Loucy (cell line): Measurements from ENCODE around the gene LHFPL3.

Experiments
- H2AFZ ChIP-seq: fragments of 200-600 bp; sonication (generic); 2 replicates; pipeline ENCODE4 v1.6.0; 2016; ENCODE audit warnings: antibody characterized with exemption, mild to moderate bottlenecking, low read length, moderate library complexity
- H3F3A ChIP-seq: fragments of 200-600 bp; 2 replicates; pipeline ENCODE4 v1.6.0; 2016; ENCODE audit warnings: antibody characterized with exemption, low read depth, mild to moderate bottlenecking
- H3K27me3 ChIP-seq: fragments of 200-600 bp; sonication (generic); 2 replicates; pipeline ENCODE4 v1.6.1; 2014; ENCODE audit warnings: low read length, mild to moderate bottlenecking; ENCODE audit not compliant: insufficient read depth, poor library complexity, severe bottlenecking
- H3K36me3 ChIP-seq: fragments of 200-600 bp; sonication (generic); 2 replicates; pipeline ENCODE4 v1.6.1; 2016; ENCODE audit warnings: low read length; ENCODE audit not compliant: insufficient read depth
- H3K4me1 ChIP-seq: fragments of 200-600 bp; sonication (generic); 2 replicates; pipeline ENCODE4 v1.5.1; 2014; ENCODE audit warnings: low read length, mild to moderate bottlenecking; ENCODE audit not compliant: insufficient read depth, poor library complexity, severe bottlenecking
- H3K4me2 ChIP-seq: fragments of 200-600 bp; sonication (generic); 2 replicates; pipeline ENCODE4 v1.6.0; 2014; ENCODE audit warnings: antibody characterized with exemption, low read length, low read depth, mild to moderate bottlenecking; ENCODE audit not compliant: poor library complexity, severe bottlenecking
- H3K4me3 ChIP-seq: fragments of 200-600 bp; sonication (generic); 2 replicates; pipeline ENCODE4 v1.5.1; 2014; ENCODE audit warnings: low read length, mild to moderate bottlenecking, mixed read lengths; ENCODE audit not compliant: poor library complexity, severe bottlenecking
- H3K79me2 ChIP-seq: fragments of 200-600 bp; sonication (generic); 2 replicates; pipeline ENCODE4 v1.6.1; 2014; ENCODE audit warnings: low read length; ENCODE audit not compliant: insufficient read depth
- H3K9ac ChIP-seq: fragments of 200-600 bp; sonication (generic); 2 replicates; pipeline ENCODE4 v1.6.0; 2014; ENCODE audit warnings: mild to moderate bottlenecking, low read depth, low read length, moderate library complexity; ENCODE audit not compliant: poor library complexity, severe bottlenecking
- H3K9me2 ChIP-seq: fragments of 200-600 bp; sonication (generic); replicated peaks from 2 replicates; pipeline ENCODE4 v1.6.1; 2016; ENCODE audit warnings: low read depth, low read length, mixed read lengths
- H3K9me3 ChIP-seq: fragments of 200-600 bp; sonication (generic); 2 replicates; pipeline ENCODE4 v1.6.1; 2014; ENCODE audit warnings: mild to moderate bottlenecking, antibody characterized with exemption, low read length, low read depth; ENCODE audit not compliant: insufficient read depth
- H4K20me1 ChIP-seq: fragments of 200-600 bp; sonication (generic); 2 replicates; pipeline ENCODE4 v1.6.0; 2014; ENCODE audit warnings: antibody characterized with exemption, low read length, mild to moderate bottlenecking; ENCODE audit not compliant: insufficient read depth, poor library complexity, severe bottlenecking
- EZH2phosphoT487 ChIP-seq: fragments of 200-600 bp; IDR thresholded peaks from 2 replicates; pipeline ENCODE4 v1.6.1; 2018; ENCODE audit warnings: antibody characterized with exemption, mild to moderate bottlenecking, moderate library complexity, borderline replicate concordance
- TF ChIP-seq, protein P1 (sequence below): fragments of 200-600 bp; sonication (generic); conservative IDR thresholded peaks from 2 replicates; pipeline ENCODE4 v1.5.1; 2014; ENCODE audit warnings: mild to moderate bottlenecking, antibody characterized with exemption, low read length

LHFPL3 gene

DNA sequence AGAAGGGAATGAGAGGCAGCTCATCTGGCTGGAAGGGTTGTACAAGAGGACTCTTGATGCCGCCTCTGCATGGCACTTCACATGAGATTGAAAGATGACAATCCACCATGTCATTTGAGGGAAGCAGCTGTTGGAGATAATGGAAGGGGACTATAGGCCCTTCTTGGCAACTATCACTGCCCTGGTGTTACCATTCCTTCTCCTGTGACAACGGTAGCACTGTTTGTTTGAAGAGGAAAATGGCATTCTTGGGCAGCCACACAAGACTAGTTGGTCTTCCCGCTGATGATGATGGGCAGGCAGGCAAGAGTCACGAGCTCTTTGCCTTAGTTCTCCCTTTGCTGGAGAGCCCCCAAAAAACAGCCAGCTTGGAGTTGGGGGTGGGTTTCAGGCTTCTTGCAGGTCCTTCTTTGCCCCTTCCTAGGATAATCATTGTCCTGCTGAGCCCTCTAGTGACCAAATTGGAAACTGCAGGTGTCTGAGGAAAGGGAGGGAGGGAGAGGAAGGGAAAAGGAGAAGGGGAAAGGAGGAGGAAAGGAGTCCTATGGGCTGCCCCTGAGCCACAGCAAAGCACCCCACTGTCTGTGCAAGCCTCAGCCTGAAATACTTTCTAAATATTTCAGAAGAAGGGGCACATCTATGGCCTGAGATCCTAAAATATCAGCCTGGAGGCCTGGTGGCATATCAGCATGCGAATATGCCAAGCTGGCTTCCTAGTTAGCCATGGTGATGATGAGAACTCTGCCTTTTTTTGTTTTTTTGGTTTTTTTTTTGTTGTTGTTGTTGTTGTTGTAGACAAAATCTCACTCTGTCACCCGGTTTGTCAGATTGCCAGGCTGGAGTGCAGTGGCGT is 520.0 kb downstream of the LHFPL3 start:
- Histone ChIP-seq H3K9me3 (no peaks in the 10 kb centered on the region), H3K4me3 (no peak overlapping the region), H3K9me2 (no peaks in the 10 kb centered on the region), H3K36me3 (no peaks in the 10 kb centered on the region), H3K27me3 (no peaks in the 10 kb centered on the region), H3K79me2 (no peaks in the 10 kb centered on the region), H3F3A (no peaks in the 10 kb centered on the region), H3K9ac (no peak overlapping the region), H4K20me1 (no peaks in the 10 kb centered on the region), H2AFZ (peak overlapping the region; percentile 81), H3K4me1 (peaks cover 14% of the 10 kb centered on the region), H3K4me2 (no peak overlapping the region)
- TF ChIP-seq, protein P1, sequence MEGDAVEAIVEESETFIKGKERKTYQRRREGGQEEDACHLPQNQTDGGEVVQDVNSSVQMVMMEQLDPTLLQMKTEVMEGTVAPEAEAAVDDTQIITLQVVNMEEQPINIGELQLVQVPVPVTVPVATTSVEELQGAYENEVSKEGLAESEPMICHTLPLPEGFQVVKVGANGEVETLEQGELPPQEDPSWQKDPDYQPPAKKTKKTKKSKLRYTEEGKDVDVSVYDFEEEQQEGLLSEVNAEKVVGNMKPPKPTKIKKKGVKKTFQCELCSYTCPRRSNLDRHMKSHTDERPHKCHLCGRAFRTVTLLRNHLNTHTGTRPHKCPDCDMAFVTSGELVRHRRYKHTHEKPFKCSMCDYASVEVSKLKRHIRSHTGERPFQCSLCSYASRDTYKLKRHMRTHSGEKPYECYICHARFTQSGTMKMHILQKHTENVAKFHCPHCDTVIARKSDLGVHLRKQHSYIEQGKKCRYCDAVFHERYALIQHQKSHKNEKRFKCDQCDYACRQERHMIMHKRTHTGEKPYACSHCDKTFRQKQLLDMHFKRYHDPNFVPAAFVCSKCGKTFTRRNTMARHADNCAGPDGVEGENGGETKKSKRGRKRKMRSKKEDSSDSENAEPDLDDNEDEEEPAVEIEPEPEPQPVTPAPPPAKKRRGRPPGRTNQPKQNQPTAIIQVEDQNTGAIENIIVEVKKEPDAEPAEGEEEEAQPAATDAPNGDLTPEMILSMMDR, result peak; percentile 99
- TF ChIP-seq EZH2phosphoT487, result no peak

DNA sequence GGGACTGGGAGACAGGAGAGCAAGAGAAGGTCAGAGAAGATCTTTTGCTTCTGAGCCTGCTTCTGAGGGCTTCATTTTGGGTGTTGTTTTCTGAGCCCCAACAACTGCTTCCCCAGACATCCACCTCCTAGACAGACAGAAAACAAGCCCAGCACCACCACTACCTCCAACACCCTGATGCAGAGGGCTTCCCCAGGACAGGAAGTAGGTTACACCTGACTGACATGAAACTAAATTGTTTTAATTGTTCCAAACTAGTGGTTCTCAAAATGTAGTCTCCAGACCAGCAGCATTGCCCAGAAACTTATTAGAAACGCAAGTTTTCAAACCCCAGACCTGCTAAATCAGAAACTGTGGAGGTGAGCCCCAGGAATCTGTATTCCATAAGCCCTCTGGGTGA is 522.0 kb downstream of the LHFPL3 start:
- TF ChIP-seq, protein P1, result no peak
- Histone ChIP-seq H3K27me3 (no peaks in the 10 kb centered on the region), H4K20me1 (no peaks in the 10 kb centered on the region), H3K9ac (no peak overlapping the region), H3K79me2 (no peaks in the 10 kb centered on the region), H3K4me3 (no peak overlapping the region), H3K9me3 (no peaks in the 10 kb centered on the region), H3F3A (no peaks in the 10 kb centered on the region), H3K4me1 (peaks cover 26% of the 10 kb centered on the region), H3K9me2 (no peaks in the 10 kb centered on the region), H2AFZ (no peak overlapping the region; the same call in 1 of the 2 replicates), H3K36me3 (no peaks in the 10 kb centered on the region), H3K4me2 (no peak overlapping the region)

GRCh38 chr7:104851268-104851667 is 522.9 kb downstream of the LHFPL3 start:
- Histone ChIP-seq H3K27me3 (no peaks in the 10 kb centered on the region), H2AFZ (0 out of 2 replicates have a peak overlapping the region, but pooled peaks have one; percentile 25), H3K4me2 (no peak overlapping the region), H3K9ac (no peak overlapping the region), H3K4me1 (peaks cover 26% of the 10 kb centered on the region), H3K9me2 (no peaks in the 10 kb centered on the region), H3K36me3 (no peaks in the 10 kb centered on the region), H4K20me1 (no peaks in the 10 kb centered on the region), H3K79me2 (no peaks in the 10 kb centered on the region), H3K4me3 (no peak overlapping the region), H3F3A (no peaks in the 10 kb centered on the region), H3K9me3 (no peaks in the 10 kb centered on the region)
- TF ChIP-seq, protein P1, result no peak
